Fibroblast of skin of left quadriceps (primary cell): ENCODE data around the gene OBP2A.
"Not testable (repeated sequence)": the region's sequence is repeated elsewhere in the genome, so short reads cannot be mapped to it uniquely, and the experiment has no call there.

ENCODE experiments used
- DNase-seq, 2 experiments: peaks; one replicate each; pipeline ENCODE4 v3.0.0-alpha.2; 2013; ENCODE audit warnings: low read depth in 2 of 2

The OBP2A gene, protein sequence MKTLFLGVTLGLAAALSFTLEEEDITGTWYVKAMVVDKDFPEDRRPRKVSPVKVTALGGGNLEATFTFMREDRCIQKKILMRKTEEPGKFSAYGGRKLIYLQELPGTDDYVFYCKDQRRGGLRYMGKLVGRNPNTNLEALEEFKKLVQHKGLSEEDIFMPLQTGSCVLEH

DNA sequence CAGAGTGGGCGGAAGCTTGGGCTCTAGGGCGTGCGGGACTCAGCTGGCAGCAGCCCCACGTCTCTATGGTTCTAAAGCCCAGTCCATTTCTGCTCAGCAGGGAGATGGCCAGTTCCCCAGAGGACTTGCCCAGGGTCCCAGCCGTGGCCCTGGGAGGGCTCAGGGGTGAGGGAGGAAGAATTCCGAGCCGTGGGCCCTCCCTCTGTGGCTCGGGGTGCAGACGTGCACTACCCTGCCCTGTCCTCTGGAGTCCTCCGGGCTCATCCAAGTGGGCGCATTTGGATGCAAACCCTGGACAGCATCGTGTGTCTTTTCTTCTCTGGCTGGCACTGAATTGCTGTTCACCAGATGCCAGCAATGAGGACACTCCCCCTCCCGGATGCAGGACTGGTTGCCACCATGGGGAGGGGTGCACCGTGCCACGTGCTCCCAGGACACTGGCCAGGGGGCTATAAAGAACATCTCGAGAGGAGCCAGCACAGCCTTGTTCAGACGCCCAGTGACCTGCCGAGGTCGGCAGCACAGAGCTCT is at the start of gene OBP2A:
TSS of gene OBP2A (plus strand) at position 481 of the 531 bp plus-strand sequence. CDS start 55 bp downstream, outside the sequence.
- DNase-seq = not testable (repeated sequence)

DNA sequence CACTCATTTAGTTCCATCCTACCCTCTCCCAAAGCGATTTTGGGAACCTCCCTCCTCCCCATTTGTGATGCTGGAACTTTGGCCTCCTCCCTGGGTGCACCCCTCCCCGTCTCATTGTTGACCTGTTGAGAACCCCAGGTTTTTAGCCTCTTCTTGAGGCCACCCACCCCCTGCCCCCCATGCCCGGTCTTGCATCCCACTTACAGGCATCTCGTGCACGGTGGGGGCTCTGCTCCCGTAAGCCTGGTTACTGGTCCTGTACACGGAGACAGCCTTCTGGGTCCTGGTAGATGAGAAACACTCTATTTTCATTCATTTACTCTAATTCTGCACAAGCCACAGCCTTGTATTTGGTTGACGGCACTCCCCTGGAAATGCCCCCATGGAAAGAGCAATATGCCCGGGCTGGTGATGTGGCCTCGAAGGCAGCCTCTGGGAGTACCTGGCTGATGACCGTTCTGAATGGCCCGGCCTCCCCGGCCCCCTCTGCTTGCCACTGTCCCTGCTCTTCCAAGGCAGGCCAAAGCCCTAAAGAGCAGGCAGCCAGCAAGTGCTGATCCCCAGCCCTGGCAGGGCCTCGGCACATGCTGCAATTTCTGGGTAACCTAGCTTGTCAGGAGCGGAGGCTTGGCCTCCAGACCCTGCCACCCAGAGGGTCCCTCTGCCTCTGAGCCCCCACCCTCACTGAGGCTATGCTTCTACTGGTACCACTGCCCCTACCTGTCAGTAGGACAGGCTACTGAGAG is 47.4 kb upstream of the OBP2A start:
- DNase-seq = no peak

DNA sequence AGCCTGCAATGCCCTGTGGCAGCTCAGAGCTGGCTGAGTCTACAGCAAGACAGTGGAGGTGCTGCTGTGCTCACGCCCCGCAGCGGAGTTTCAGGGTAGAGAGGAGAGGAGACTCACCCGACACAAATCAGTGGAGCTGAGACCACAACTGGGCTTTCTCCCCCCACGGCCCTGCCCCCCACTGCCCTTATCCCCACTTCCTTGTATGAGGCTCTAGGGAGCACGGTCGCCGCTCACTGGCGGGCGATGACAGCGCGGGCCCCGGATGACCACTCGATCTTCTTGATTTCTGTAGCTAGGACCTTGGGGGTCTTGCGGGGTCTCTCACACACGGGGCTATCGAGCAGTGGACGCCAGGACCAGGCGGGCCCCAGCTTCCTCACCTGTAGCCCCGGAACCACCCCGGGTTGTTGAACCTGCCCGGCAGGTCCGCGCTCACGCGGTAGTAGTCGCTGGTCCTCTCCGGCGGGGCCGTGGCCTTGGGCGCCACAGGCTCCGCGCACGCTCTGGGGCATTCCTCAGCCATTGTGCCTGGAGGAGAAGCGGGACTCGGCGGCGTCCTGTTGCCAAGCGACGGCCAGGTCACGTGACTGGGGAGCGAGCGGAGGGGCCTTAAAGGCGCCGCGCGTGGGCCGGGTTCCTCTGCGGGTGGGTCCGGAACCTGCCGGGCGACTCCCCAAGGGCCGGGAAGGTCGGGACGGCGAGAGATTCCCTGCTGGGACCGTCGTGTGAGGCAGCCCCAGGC is 46.4 kb upstream of the OBP2A start:
- peak; percentile 54 to 62 for DNase-seq

DNA sequence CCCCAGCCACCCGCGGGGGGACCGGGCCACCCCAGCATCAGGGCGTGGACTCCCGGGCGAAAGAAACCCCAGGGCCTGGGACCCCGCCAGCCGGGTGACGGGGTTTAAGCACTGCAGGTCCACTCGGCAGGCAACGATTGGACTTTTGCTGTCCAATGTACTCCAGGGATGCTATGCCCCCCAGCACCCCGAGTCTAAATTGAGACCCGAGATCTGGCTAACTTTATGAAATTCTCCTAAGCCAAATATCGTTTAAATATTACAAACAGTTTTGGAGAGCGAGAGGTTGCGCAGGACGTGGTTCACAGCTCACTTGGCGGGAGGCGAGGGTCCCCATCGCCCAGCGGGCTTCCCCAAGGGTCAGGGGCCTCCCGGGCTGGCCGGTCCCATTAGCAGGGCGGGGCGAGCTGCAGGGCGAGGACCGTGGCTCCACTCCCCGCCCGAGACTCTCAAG is 45.8 kb upstream of the OBP2A start:
- no peak for DNase-seq

DNA sequence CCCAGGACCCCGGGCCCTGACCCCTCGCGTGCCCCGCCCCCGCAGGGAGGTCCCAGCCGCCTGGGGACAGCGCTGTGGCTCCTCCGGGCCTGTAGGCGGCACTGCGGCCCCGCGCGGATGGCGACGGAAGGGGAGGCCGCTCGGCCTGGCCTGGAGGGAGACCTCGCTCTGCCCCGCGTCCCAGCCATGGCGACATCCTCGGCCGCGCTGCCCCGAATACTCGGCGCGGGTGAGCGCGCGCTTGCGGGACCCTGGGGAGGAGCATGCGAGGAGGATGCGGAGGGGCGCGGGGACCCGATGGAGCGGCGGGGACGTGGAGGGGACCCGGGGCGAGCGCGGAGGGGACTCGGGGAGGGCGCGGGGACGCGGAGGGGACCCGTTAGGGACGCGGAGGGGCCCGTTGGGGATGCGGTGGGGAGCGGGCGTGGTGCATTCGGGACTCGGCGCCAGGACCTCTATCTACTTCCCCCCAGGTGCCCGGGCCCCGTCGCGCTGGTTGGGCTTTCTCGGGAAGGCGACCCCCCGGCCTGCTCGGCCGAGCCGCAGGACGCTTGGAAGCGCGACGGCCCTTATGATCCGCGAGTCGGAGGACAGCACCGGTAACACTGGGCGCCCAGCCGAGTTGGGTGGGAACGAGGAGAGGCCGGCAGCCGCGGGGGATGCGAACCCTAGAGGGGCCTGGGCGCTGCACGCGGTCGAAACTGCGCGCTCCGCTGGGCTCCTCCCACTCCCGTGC is 45.2 kb upstream of the OBP2A start, which contains the start of gene MRPS2:
TSS of gene MRPS2 (plus strand) at position 158 of the 736 bp plus-strand sequence. CDS start at position 187, 29 bp downstream.
- DNase-seq = peak; percentile 53 to 64

DNA sequence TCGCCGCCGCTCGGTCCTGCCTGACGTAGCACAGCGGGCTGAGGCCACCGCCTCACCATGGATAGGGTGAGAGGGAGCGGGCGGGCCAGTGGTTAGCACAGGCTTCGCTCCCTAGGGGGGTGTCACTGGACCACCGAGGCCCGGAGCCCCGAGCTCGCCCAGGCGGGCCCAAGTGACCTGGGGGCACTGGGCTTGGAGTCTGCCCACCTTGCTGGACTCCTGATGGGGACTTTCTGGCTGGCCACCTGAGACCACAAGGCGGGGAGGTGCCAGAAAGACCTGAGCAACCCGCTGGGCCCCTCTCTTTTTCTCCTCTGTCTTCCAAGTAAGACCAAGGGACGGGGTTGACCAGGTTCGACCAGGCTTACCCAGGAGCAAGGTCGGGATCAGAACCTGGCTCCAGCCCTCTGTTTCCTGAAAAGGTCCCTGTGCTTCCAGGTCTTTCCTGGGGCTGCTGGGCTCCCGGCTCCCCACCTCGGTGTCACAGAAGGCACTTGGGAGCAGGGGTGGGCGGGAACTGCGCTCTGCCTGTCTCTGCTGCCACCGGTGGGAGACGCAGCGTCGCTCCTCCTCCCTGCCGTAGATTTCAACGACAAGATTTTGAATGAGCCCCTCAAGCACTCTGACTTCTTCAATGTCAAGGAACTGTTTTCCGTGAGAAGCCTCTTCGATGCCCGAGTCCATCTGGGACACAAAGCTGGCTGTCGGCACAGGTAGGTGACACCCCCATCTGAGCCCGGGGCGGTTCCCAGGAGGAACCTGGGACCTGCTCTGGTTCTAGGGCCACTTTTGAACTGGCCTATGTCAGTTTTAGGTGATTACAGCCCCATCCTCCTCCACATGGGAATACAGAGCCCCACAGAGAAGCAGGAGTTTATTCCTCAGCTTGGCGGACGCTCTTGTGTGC is 44.4 kb upstream of the OBP2A start:
- peak in 1 of 2 experiments; percentile 15 for DNase-seq

DNA sequence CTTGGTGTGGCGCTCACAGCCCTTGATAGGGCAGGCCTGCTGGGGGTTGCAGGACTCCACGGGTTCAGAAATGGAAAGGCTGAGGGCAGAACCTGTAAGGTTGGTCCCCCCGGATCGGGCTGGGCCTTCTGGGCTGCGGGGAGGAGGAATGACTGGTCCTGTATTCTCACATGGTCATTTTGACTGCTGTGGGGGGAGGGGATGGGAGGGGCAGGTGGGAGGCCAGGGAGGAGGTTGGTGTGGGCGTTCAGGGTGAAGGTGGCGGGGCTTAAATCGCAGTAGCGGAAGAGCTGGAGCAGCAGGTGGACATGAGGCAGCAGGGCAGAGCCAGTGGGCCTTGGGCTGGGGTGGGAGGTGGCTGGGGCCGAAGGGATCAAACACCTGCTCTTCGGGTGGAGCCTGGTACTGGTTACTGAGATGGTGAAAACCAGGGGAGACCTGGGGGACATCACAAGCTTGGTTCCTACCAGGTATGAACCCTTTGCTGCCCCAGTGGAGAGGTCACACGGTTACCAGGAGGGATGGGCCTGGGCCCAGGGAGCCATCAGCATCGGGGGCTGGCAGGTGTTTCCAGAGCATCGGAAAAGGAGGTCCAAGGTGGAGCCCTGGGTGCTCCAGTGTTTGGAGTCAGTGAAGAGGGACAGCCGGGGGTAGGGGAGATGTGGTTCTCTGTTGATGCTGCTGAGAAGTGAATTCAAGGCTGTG is 43.6 kb upstream of the OBP2A start:
- DNase-seq = no peak

DNA sequence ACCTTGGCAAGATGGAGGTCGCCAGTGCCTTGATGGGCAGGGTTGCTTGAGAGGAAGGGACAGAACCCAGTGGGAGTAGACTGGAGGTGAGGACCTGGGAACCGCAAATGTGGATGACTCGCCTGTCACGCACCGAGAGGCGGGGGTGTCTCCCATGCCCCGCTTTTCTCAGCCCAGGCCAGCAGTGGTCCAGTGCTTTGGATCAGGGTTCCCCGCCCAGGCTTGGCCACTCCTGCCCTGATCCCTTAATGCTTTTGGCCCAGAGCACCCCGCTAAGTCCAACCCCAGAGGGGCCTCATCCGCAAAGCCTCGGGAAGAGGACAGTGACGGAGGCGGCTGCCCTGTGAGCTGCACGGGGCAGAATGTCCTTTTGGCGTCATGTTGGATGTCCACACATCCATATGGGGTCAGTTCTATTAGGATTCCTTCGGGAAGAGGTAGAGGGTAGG is 43.0 kb upstream of the OBP2A start:
- no peak for DNase-seq

DNA sequence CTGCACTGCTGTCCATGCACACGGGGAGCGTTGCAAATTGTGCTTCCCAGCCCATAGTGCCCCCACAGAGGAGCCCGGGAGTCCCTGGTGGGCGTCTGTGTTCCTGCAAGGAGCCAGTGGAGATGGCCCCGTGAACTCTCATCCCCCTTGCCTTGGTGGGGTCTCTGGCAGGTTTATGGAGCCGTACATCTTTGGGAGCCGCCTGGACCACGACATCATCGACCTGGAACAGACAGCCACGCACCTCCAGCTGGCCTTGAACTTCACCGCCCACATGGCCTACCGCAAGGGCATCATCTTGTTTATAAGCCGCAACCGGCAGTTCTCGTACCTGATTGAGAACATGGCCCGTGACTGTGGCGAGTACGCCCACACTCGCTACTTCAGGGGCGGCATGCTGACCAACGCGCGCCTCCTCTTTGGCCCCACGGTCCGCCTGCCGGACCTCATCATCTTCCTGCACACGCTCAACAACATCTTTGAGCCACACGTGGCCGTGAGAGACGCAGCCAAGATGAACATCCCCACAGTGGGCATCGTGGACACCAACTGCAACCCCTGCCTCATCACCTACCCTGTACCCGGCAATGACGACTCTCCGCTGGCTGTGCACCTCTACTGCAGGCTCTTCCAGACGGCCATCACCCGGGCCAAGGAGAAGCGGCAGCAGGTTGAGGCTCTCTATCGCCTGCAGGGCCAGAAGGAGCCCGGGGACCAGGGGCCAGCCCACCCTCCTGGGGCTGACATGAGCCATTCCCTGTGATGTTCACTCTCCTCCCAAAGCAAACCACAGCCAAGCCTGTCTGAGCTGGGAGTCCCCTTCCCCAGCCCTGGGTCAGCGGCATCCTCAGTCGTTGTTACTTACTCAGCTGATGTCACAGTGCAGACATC is 42.3 kb upstream of the OBP2A start:
- no peak for DNase-seq

DNA sequence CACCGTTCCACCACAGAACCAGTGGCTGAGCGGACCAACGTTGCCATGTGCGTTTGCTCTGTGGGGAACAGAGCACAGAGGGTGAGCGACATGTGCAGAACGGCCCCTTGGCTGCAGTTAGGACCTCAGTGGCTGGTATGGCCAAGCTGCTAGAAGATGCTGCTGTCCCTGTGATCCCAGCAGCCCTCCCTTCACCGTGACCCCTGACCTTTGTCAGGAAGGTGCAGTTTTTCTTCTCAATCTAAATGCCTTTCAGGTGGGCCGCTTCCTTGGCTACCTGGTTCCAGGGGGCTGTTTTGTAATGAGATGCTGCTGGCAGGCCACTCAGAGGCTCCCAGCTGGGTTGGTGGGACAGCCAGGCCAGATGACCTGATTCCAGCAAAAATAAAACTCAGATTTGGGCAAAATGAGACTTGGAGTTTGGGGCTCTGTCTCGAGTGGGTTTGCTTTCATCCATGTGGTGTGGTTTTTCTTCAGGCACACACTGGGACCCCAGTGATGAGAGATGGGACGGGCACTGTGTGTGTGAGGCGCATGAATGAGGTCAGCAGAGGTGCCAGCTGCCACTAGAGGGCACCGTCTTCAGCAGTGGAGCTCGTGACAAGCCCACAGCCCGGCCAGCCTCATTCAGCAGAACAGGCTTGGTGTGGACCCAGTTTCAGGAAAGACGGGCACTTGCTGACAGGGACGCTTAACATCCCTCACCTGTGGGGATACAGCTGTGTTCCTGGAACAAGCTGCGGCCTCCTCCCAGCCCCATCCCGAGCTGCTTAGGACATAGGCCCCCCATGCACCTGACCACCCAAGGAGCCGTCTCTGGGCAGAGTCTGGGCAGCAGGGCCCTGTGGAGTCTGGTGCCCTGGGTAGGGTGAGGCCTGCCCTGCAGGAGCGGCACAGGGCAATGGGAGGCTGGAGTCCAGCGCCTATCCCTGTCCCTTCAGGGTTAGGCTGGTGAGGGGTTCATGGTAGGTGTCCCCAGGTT is 41.4 kb upstream of the OBP2A start:
- peak in 1 of 2 experiments; percentile 3 for DNase-seq

DNA sequence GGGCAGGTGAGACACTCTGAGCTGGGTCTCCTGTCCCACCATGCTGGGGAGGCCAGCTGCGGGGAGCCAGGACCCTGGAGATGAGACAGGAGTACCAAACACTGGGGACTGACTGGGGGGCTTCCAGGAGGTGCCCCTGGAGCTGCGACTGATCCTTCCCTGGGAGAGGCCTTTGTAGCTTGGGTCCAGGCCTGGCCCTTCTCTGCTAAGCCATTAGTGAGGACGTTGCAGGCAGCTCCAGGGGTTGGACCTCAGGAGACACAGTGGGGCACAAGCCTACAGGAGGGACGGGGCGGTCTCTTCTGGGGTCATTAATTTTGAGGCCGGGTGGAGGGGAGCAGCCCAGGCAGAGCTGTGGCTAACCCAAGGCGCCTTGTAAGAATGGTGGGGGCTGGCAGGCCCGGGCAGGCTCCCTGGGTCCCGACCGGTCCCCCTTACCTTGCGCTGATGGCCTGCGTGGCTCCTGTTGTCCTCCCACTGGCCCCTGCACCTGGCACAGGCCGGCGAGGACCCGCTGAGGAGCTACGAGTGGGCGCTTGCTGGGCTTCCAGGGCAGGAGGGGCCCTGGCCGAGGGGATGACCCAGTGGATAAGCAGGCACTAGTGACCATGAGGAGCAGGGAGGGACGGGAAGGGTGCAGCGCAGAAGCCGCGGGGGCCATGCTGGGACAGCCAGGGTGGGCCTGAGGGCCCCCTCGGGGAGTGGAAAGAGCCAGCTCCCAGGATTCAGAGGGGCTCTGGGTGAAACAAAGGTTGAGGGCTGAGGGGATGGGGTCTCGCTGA is 40.3 kb upstream of the OBP2A start:
- DNase-seq = no peak

DNA sequence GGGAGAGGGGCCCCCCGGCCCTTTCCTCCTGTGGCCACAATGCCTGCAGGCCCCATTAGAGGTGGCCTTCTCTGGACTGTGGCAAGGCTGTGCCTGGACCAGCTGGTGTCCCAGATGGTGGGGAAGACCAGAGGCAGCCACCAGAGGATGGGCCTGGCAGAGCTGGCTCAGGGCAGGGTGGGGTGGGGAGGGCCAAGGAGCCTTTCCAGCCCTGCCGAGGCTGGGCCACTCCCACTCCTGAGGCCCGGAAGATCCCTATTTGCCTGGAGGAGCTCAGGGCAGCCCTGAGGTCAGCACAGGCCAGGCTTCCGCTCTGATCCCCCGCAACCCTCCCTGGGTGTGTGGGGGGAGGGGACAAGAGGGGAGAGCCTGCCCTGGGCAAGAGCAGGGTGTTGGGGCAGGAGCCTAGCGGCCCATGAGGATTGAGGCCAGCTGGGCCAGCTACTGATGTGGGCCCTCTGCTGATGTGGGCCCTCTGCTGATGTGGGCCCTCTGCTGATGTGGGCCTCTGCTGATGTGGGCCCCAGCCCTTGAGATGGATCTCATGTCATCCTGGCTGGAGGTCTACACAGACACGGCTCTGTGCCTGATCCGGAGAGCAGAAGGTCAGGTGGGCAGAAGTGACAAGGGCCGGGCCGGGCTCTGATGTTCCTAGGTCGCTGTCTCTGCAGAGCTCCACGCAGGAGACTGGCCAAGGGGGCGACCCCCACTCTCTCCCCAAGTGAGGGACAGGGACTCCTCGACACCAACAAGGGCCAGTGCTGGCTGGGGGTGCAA is 39.4 kb upstream of the OBP2A start:
- DNase-seq = no peak

DNA sequence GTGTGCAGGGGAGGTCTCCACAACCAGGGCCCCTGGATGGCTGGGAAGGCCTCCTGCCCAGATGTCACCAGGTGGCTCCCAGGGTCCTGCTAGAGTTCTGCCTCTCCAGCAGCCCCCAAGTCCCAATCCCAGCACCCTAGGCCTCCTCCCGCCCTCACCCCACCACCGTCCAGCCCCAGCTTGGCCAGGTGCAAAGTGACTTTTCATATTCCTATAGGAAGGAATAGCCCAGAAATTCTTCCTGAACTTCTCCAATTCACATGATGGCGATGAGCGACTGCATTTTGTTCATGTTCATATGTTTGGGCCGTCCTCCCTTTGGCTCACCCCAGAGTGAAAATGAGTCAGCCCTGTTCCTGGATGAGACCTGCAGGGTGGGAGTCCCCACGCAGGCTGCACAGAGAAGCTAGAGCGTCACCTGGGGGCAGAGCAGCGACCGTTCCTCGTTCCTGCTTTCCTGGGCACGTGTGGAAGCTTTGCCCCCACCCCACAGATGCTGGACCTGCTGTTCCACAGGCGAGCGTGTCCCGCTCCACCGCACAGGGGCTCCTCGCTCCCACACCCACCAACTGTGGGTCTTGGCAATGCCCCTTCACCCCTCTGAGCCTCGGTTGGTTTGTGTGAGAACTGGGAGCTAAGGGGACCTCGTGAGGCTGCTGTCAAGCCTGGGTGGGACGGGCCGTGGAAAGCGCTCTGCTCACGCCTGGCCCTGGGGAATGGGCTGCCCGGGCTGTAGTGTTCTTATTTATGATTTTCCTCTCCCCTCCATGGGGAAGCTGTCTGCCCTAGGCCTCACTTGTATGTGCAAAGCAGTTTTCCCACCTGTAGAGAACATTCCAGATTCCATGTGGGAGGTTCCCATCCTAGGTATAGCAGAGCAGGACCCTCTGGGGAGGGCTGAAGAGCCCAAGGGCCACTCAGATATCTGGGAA is 38.6 kb upstream of the OBP2A start:
- no peak for DNase-seq

DNA sequence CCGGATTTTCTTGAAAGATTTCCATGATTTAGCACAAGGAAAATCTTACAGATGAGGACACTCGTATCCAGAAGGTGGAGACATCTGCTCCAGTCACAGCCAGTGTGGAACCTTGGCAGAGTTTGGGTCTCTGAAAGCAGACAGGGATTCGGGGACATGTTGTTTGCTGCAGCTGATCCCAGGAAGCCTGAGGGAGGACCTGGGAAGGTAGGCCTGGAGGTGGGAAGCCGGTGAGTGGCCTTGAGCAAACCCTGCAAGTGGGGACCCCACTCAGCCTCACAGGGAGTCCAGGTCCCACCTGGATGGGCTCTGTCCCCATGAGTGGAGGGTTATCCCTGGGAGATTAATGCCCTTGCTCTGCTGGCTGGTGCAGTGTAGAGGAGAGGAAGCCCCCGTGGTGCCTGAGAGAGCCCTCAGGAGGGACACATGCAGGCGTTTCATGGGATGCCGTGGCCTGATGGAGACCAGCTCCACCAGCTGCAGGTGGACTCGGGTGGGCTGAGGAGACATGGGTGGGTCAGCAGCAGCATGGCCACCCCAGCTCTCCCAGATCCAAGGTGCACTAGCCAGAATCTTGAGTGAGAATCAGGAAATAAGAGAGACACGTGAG is 37.6 kb upstream of the OBP2A start:
- no peak for DNase-seq
